ENCODE data around the gene CIITA.

CIITA gene

GRCh38 chr16:10959161-10959560, 82.2 kb downstream of the CIITA start:
- no peak for TF ChIP-seq CTCF (IDR thresholded peaks at IDR 0.05)

- TF ChIP-seq CTCF (IDR thresholded peaks at IDR 0.05) = no peak
Observed at GRCh38 chr16:10961231-10961630, 84.2 kb downstream of the CIITA start.

- peak; percentile 95 for TF ChIP-seq CTCF (IDR thresholded peaks at IDR 0.05)
Observed at GRCh38 chr16:10964039-10964890, 87.3 kb downstream of the CIITA start.

GRCh38 chr16:10964891-10965326, 87.9 kb downstream of the CIITA start:
- TF ChIP-seq CTCF (IDR thresholded peaks at IDR 0.05) = no peak

GRCh38 chr16:10965440-10966061, 88.5 kb downstream of the CIITA start:
- TF ChIP-seq CTCF (IDR thresholded peaks at IDR 0.05) = no peak

- TF ChIP-seq CTCF (IDR thresholded peaks at IDR 0.05) = no peak
Observed at GRCh38 chr16:10966129-10966528, 89.1 kb downstream of the CIITA start.

GRCh38 chr16:10967986-10968385, 91.0 kb downstream of the CIITA start:
- TF ChIP-seq CTCF (IDR thresholded peaks at IDR 0.05) = no peak
